Keratinocyte (primary cell): Measurements from ENCODE around the gene PTCD2. TPM values are rescaled to one million over a fixed set of nuclear protein-coding genes. Genes with fewer than 3 reads are reported as not detected.

Experiments
- DNase-seq: peaks from one replicate; pipeline ENCODE4 v3.0.0-alpha.2; 2011; ENCODE audit warnings: low read depth, missing footprints, low spot score
- FAIRE-seq: peaks from 2 replicates; lab custom pipeline; 2011; peaks lifted over from hg19 to GRCh38; lab: Jason Lieb, UNC
- H2AFZ ChIP-seq: 2 replicates; pipeline ENCODE4 v1.6.0; 2012; ENCODE audit warnings: low read length, control low read depth, inconsistent platforms; ENCODE audit not compliant: control insufficient read depth
- H3K27ac ChIP-seq: 2 replicates; pipeline ENCODE4 v1.5.1; 2011; ENCODE audit warnings: low read length; ENCODE audit not compliant: control insufficient read depth, insufficient read depth
- H3K27me3 ChIP-seq: 3 replicates; pipeline ENCODE4 v1.6.0; 2011; ENCODE audit warnings: low read length; ENCODE audit not compliant: control insufficient read depth, insufficient read depth; ENCODE audit errors: extremely low read depth
- H3K36me3 ChIP-seq, 2 experiments: 2 replicates in 1 of 2; 3 replicates in 1 of 2; pipeline ENCODE4 v1.5.1; 2011; ENCODE audit warnings: low read length in 2 of 2, mild to moderate bottlenecking in 1 of 2; ENCODE audit not compliant: control insufficient read depth in 2 of 2, insufficient read depth in 2 of 2; ENCODE audit errors: extremely low read depth in 1 of 2
- H3K4me1 ChIP-seq: 3 replicates; pipeline ENCODE4 v1.5.1; 2011; ENCODE audit warnings: low read length; ENCODE audit not compliant: control insufficient read depth, insufficient read depth; ENCODE audit errors: extremely low read depth
- H3K4me2 ChIP-seq: 3 replicates; pipeline ENCODE4 v1.6.0; 2011; ENCODE audit warnings: low read depth, low read length; ENCODE audit not compliant: control insufficient read depth, insufficient read depth; ENCODE audit errors: extremely low read depth
- H3K4me3 ChIP-seq, 3 experiments: fragments of 200-600 bp in 1 of 3; sonication (generic) in 1 of 3; 2 replicates in 2 of 3; 3 replicates in 1 of 3; pipeline ENCODE4 v1.5.1; 2011 to 2016; ENCODE audit warnings: low read length in 3 of 3, mild to moderate bottlenecking in 3 of 3, control low read depth in 2 of 3, inconsistent platforms in 1 of 3, low read depth in 1 of 3, mixed read lengths in 1 of 3, mixed run types in 1 of 3, moderate library complexity in 1 of 3; ENCODE audit not compliant: control insufficient read depth in 2 of 3, insufficient read depth in 2 of 3; ENCODE audit errors: extremely low read depth in 1 of 3
- H3K79me2 ChIP-seq: 2 replicates; pipeline ENCODE4 v1.6.0; 2012; ENCODE audit warnings: low read length; ENCODE audit not compliant: control insufficient read depth, insufficient read depth
- H3K9ac ChIP-seq: 3 replicates; pipeline ENCODE4 v1.6.0; 2011; ENCODE audit warnings: low read length; ENCODE audit not compliant: control insufficient read depth, insufficient read depth; ENCODE audit errors: extremely low read depth
- H3K9me1 ChIP-seq: 3 replicates; pipeline ENCODE4 v1.6.0; 2011; ENCODE audit warnings: low read length; ENCODE audit not compliant: control insufficient read depth, insufficient read depth; ENCODE audit errors: extremely low read depth
- H3K9me3 ChIP-seq: 2 replicates; pipeline ENCODE4 v1.5.1; 2012; ENCODE audit warnings: low read depth, low read length; ENCODE audit not compliant: control insufficient read depth
- H4K20me1 ChIP-seq: 3 replicates; pipeline ENCODE4 v1.6.0; 2011; ENCODE audit warnings: low read length; ENCODE audit not compliant: control insufficient read depth, insufficient read depth; ENCODE audit errors: extremely low read depth
- EZH2 ChIP-seq: IDR thresholded peaks from one replicate; pipeline ENCODE4 v1.6.1; 2012; ENCODE audit warnings: inconsistent platforms, mild to moderate bottlenecking, low read length, moderate library complexity
- dilution Hi-C: fragments of 300-500 bp; cut with MboI; formaldehyde crosslinking; loops from one replicate; pipeline ENCODE4 v1.7.0; 2020; ENCODE audit warnings: low sequenced_read_pairs; ENCODE audit not compliant: extremely low pct_ligation_motif_present
- polyA plus RNA-seq, 5 experiments: library from polyadenylated mRNA; depleted of rRNA in 3 of 5; stranded (reverse) in 3 of 5; stranded (forward) in 1 of 5; unstranded in 1 of 5; fragments of >200 nt; gene quantifications; 1 replicate in 1 of 5; 2 replicates in 3 of 5; 3 replicates in 1 of 5; pipeline versions ENCODE4 v1.2.1 to v1.2.3, GENCODE V29; 2011 to 2012; ENCODE audit warnings: missing spikeins in 2 of 5, low read depth in 1 of 5, low replicate concordance in 1 of 5
- TF ChIP-seq, protein P1 (sequence below), 3 experiments: IDR thresholded peaks in 1 of 3; conservative IDR thresholded peaks in 1 of 3; optimal IDR thresholded peaks in 1 of 3; 2 replicates in 2 of 3; 3 replicates in 1 of 3; pipeline versions ENCODE3 to v1.5.1; 2011; ENCODE audit warnings: low read length in 3 of 3, mild to moderate bottlenecking in 3 of 3, moderate library complexity in 2 of 3, control low read depth in 1 of 3, inconsistent platforms in 1 of 3; ENCODE audit not compliant: insufficient read depth in 2 of 3; ENCODE audit errors: extremely low read depth in 1 of 3

The PTCD2 gene
- polyA plus RNA-seq, 1 donor (not counting 4 experiments of a cell fraction or from before 2014, with no cell fraction given): 13.1 TPM

DNA sequence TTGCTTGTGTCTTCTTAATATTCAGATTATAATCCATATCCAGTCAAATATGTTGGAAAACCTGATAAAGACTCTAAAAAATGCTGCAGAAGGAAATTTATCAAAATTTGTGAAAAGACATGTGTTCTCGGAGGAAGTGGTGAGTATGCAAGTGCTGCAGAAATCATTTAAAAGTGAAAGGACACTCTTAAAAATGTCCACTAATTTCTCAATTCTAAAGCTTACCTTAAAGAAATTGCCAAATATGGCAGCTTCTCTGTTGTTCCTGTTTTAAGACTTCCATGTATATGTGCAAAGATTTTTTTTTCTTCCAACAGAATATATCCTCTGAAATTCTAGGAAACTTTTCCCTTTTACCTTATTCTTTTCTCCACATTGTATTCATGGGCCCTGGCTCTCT lies 32.4 kb downstream of the PTCD2 start:
- DNase-seq (no peak), FAIRE-seq (no peak)
- Histone ChIP-seq H3K9me1 (no peaks in the 10 kb centered on the region), H2AFZ (no peak overlapping the region), H3K79me2 (no peaks in the 10 kb centered on the region), H3K27ac (no peak overlapping the region), H3K27me3 (no peaks in the 10 kb centered on the region), H4K20me1 (no peaks in the 10 kb centered on the region), H3K9me3 (no peaks in the 10 kb centered on the region), H3K9ac (no peak overlapping the region), H3K4me1 (peaks cover 14% of the 10 kb centered on the region), H3K36me3 (peaks cover 0 to 3% of the 10 kb centered on the region in 2 experiments), H3K4me3 (no peak overlapping the region), H3K4me2 (no peak overlapping the region)
- TF ChIP-seq EZH2: no peak
- TF ChIP-seq, protein P1, sequence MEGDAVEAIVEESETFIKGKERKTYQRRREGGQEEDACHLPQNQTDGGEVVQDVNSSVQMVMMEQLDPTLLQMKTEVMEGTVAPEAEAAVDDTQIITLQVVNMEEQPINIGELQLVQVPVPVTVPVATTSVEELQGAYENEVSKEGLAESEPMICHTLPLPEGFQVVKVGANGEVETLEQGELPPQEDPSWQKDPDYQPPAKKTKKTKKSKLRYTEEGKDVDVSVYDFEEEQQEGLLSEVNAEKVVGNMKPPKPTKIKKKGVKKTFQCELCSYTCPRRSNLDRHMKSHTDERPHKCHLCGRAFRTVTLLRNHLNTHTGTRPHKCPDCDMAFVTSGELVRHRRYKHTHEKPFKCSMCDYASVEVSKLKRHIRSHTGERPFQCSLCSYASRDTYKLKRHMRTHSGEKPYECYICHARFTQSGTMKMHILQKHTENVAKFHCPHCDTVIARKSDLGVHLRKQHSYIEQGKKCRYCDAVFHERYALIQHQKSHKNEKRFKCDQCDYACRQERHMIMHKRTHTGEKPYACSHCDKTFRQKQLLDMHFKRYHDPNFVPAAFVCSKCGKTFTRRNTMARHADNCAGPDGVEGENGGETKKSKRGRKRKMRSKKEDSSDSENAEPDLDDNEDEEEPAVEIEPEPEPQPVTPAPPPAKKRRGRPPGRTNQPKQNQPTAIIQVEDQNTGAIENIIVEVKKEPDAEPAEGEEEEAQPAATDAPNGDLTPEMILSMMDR (optimal IDR thresholded peaks at IDR 0.05 in 1 of 3, IDR thresholded peaks at IDR 0.05 in 1 of 3, conservative IDR thresholded peaks at IDR 0.05 in 1 of 3; ENCODE audit: extremely low read depth in 1 of 3, insufficient read depth in 2 of 3, low read length in 3 of 3): no peak
- dilution Hi-C loops: no loop called here

DNA sequence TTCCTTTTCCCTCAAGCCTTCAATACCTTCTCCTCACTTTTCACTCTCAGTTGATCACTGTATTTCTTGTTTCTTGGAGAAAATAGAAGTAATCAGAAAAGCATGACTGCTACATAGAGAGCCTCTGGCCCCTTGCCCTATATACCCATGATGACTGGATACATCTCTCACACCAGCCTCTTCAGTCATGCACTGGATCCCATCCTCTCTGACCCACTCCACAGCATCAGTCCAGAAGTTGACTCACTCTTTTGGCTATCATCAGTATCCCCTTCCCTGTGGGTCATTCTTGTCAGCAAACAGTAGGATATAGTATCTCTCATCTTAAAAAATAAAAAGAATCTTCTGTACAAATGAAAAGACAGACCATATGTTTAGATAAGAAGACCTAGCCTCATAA lies 32.9 kb downstream of the PTCD2 start:
- TF ChIP-seq EZH2: no peak
- TF ChIP-seq, protein P1 (optimal IDR thresholded peaks at IDR 0.05 in 1 of 3, IDR thresholded peaks at IDR 0.05 in 1 of 3, conservative IDR thresholded peaks at IDR 0.05 in 1 of 3; ENCODE audit: extremely low read depth in 1 of 3, insufficient read depth in 2 of 3, low read length in 3 of 3): no peak
- H3K9me3 ChIP-seq: no peaks in the 10 kb centered on the region
- H3K79me2 ChIP-seq: no peaks in the 10 kb centered on the region
- DNase-seq (no peak), FAIRE-seq (no peak)
- dilution Hi-C loops: no loop called here
- H3K4me3 ChIP-seq: no peak overlapping the region
- H3K27ac ChIP-seq: no peak overlapping the region
- H3K36me3 ChIP-seq: peaks cover under 1 to 3% of the 10 kb centered on the region in 2 experiments
- no peak overlapping the region for H3K4me2 ChIP-seq
- no peaks in the 10 kb centered on the region for H3K9me1 ChIP-seq
- H3K4me1 ChIP-seq: peaks cover 9% of the 10 kb centered on the region
- no peak overlapping the region for H2AFZ ChIP-seq
- H3K9ac ChIP-seq: no peak overlapping the region
- no peaks in the 10 kb centered on the region for H4K20me1 ChIP-seq
- no peaks in the 10 kb centered on the region for H3K27me3 ChIP-seq
